ENCODE measurements around the gene PRKN. TPM values are rescaled to one million over a fixed set of nuclear protein-coding genes. Genes with fewer than 3 reads are reported as not detected.

PRKN gene
- total and polyA plus RNA-seq, 2 experiments from 2014 or later: 0.10 to 0.84 TPM

DNA sequence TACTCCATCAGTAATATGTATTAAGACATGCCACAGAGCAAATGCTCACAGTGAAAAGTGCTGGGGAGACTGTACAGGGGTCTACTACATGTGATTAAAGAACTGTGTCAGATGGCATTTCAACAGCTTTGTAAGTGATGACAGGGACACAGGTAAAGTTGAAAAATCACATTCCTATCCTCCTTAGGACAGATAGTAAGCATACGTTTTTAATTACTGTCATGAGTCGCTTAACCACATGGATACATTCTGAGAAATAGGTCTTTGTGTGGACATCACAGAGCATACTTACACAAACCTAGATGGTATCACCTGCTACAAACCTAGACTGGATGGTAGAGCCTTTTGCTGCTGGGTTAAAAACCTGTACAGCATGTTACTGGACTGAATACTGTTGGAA is 807.9 kb downstream of the PRKN start:
- ATAC-seq: no peak
- no peaks in the 10 kb centered on the region for H3K36me3 Mint-ChIP-seq (ENCODE audit: low read depth)

More for the DNA sequence above, 807.9 kb downstream of the PRKN start:
- Histone ChIP-seq H3K4me1 (ENCODE audit: insufficient read depth) (peaks cover 4% of the 10 kb centered on the region; the same call in 1 of the 2 replicates), H3K9me2 (ENCODE audit: insufficient read depth) (no peaks in the 10 kb centered on the region), H3K27ac (ENCODE audit: low read depth) (no peak overlapping the region), H3K27me3 (ENCODE audit: insufficient read depth) (no peaks in the 10 kb centered on the region), H3F3A (replicated peaks; ENCODE audit: low read depth) (no peaks in the 10 kb centered on the region), H3K4me2 (no peak overlapping the region), H3K36me3 (ENCODE audit: insufficient read depth) (no peaks in the 10 kb centered on the region), H3K4me3 (no peak overlapping the region), H4K20me1 (replicated peaks; ENCODE audit: insufficient read depth) (no peaks in the 10 kb centered on the region), H2AFZ (no peak overlapping the region), H3K79me2 (replicated peaks; ENCODE audit: insufficient read depth) (no peaks in the 10 kb centered on the region)
- H3K9me3 Mint-ChIP-seq: no peaks in the 10 kb centered on the region
- H3K4me3 Mint-ChIP-seq: no peak overlapping the region
- H3K27ac Mint-ChIP-seq: no peak overlapping the region
- TF ChIP-seq ETS1 (IDR thresholded peaks at IDR 0.05) (no peak), EZH2phosphoT487 (IDR thresholded peaks at IDR 0.05; ENCODE audit: unreplicated experiment) (no peak), ZNF114 (CRISPR knock-in tag; IDR thresholded peaks at IDR 0.05) (no peak), CREB1 (CRISPR knock-in tag; IDR thresholded peaks at IDR 0.05; ENCODE audit: low read depth) (no peak), EZH2 (IDR thresholded peaks at IDR 0.05; ENCODE audit: low read depth, unreplicated experiment) (no peak), STAT1 (IDR thresholded peaks at IDR 0.05; ENCODE audit: unreplicated experiment) (no peak), NANOG (IDR thresholded peaks at IDR 0.05; ENCODE audit: borderline replicate concordance) (no peak), ZNF331 (CRISPR knock-in tag; IDR thresholded peaks at IDR 0.05; ENCODE audit: low read depth) (no peak), ZNF462 (CRISPR knock-in tag; IDR thresholded peaks at IDR 0.05) (no peak), JUNB (IDR thresholded peaks at IDR 0.05; ENCODE audit: unreplicated experiment) (no peak), POLR2AphosphoS5 (IDR thresholded peaks at IDR 0.05; ENCODE audit: low read depth) (no peak)
- TF ChIP-seq, protein P1, sequence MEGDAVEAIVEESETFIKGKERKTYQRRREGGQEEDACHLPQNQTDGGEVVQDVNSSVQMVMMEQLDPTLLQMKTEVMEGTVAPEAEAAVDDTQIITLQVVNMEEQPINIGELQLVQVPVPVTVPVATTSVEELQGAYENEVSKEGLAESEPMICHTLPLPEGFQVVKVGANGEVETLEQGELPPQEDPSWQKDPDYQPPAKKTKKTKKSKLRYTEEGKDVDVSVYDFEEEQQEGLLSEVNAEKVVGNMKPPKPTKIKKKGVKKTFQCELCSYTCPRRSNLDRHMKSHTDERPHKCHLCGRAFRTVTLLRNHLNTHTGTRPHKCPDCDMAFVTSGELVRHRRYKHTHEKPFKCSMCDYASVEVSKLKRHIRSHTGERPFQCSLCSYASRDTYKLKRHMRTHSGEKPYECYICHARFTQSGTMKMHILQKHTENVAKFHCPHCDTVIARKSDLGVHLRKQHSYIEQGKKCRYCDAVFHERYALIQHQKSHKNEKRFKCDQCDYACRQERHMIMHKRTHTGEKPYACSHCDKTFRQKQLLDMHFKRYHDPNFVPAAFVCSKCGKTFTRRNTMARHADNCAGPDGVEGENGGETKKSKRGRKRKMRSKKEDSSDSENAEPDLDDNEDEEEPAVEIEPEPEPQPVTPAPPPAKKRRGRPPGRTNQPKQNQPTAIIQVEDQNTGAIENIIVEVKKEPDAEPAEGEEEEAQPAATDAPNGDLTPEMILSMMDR (conservative IDR thresholded peaks at IDR 0.05; ENCODE audit: low read depth in 2 of 2): no peak
- TF ChIP-seq, protein P2, sequence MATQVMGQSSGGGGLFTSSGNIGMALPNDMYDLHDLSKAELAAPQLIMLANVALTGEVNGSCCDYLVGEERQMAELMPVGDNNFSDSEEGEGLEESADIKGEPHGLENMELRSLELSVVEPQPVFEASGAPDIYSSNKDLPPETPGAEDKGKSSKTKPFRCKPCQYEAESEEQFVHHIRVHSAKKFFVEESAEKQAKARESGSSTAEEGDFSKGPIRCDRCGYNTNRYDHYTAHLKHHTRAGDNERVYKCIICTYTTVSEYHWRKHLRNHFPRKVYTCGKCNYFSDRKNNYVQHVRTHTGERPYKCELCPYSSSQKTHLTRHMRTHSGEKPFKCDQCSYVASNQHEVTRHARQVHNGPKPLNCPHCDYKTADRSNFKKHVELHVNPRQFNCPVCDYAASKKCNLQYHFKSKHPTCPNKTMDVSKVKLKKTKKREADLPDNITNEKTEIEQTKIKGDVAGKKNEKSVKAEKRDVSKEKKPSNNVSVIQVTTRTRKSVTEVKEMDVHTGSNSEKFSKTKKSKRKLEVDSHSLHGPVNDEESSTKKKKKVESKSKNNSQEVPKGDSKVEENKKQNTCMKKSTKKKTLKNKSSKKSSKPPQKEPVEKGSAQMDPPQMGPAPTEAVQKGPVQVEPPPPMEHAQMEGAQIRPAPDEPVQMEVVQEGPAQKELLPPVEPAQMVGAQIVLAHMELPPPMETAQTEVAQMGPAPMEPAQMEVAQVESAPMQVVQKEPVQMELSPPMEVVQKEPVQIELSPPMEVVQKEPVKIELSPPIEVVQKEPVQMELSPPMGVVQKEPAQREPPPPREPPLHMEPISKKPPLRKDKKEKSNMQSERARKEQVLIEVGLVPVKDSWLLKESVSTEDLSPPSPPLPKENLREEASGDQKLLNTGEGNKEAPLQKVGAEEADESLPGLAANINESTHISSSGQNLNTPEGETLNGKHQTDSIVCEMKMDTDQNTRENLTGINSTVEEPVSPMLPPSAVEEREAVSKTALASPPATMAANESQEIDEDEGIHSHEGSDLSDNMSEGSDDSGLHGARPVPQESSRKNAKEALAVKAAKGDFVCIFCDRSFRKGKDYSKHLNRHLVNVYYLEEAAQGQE (IDR thresholded peaks at IDR 0.05; ENCODE audit: unreplicated experiment): no peak
- peaks cover 3% of the 10 kb centered on the region for H3K27me3 Mint-ChIP-seq (ENCODE audit: insufficient read depth, low read depth, poor library complexity)
- no peaks in the 10 kb centered on the region; the same call in 2 of the 3 replicates for H3K4me1 Mint-ChIP-seq
- DNase-seq (ENCODE audit: low spot score): no peak

All from GM23338 (cell line).